Tibial artery (tissue), 4 donors: ENCODE measurements around the gene PRKAR2B.

ENCODE experiments used
- DNase-seq, 2 donors: peaks; one replicate each; pipeline ENCODE4 v3.0.0-alpha.2; 2019
- H3K27ac ChIP-seq, 2 donors: fragments of 200-600 bp; sonication (generic) in 1 of 2; 1 replicate in 1 of 2; 2 replicates in 1 of 2; pipeline ENCODE4 v1.5.1; 2018 to 2019; ENCODE audit warnings: mild to moderate bottlenecking in 1 of 2
- H3K27me3 ChIP-seq, 2 donors: fragments of 200-600 bp; sonication (generic) in 1 of 2; one replicate each; pipeline versions ENCODE4 v1.5.1 to v1.6.0; 2016 to 2019
- H3K36me3 ChIP-seq, 3 donors: fragments of 200-600 bp; sonication (generic) in 2 of 3; one replicate each; pipeline ENCODE4 v1.5.1; 2016 to 2019; ENCODE audit warnings: mild to moderate bottlenecking in 2 of 3
- H3K4me1 ChIP-seq, 4 donors: fragments of 200-600 bp; sonication (generic) in 2 of 4; 1 replicate in 3 of 4; 2 replicates in 1 of 4; pipeline ENCODE4 v1.5.1; 2016 to 2019
- H3K4me3 ChIP-seq, 2 donors: fragments of 200-600 bp; sonication (generic) in 1 of 2; 1 replicate in 1 of 2; 2 replicates in 1 of 2; pipeline ENCODE4 v1.5.1; 2018 to 2019; ENCODE audit warnings: mild to moderate bottlenecking in 2 of 2
- H3K9me3 ChIP-seq, 3 donors: fragments of 200-600 bp; sonication (generic) in 1 of 3; one replicate each; pipeline ENCODE4 v1.5.1; 2016 to 2019
- intact Hi-C: fragments of 100-400 bp; cut with DNase I; formaldehyde crosslinking; loops from one replicate; pipeline ENCODE4 v1.15.0; 2023; ENCODE audit warnings: low total_unique reads
- TF ChIP-seq, protein P1 (sequence below), 2 experiments: fragments of 200-600 bp in 1 of 2; fragments of 450-650 bp in 1 of 2; IDR thresholded peaks; one replicate each; pipeline ENCODE4 v1.5.1; 2017 to 2019; ENCODE audit warnings: antibody characterized with exemption in 2 of 2, mild to moderate bottlenecking in 1 of 2, moderate library complexity in 1 of 2

Gene PRKAR2B

DNA sequence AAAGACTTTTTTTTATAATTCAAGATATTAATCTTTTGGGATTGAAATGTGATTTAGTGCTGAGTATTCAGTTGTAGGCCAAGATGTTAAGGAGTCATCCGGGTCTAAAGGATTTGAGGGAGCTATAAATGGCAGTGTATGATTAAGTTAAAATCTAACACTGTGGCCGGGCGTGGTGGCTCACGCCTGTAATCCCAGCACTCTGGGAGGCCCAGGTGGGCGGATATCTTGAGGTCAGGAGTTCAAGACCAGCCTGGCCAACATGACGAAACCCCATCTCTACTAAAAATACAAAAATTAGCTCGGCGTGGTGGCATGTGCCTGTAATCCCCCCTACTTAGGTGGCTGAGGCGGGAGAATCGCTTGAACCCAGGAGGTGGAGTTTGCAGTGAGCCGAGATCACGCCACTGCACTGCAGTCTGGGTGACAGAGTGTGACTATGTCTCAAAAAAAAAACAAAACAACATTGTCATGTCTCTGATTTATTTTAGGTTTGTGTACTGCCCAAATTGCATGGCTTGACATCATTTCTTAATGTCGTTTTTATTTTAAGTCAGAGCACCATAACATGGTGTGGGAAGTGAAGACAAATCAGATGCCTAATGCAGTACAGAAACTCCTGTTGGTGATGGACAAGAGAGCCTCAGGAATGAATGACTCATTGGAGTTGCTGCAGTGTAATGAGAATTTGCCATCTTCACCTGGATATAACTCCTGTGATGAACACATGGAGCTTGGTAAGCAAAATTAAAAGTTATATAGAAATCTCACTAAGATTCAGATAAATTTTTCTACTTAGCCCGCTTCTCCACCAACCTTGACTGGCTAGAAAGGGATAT, 135.0 kb downstream of the PRKAR2B start:
- intact Hi-C loops, result no loop called here
- no peak for DNase-seq
- Histone ChIP-seq H3K27me3 (no peaks in the 10 kb centered on the region), H3K36me3 (peaks cover 20 to 46% (median 29%) of the 10 kb centered on the region in 3 donors), H3K9me3 (no peaks in the 10 kb centered on the region), H3K4me1 (peaks cover 0 to 67% (median 34%) of the 10 kb centered on the region in 4 donors), H3K27ac (no peak overlapping the region), H3K4me3 (no peak overlapping the region)
- TF ChIP-seq, protein P1, sequence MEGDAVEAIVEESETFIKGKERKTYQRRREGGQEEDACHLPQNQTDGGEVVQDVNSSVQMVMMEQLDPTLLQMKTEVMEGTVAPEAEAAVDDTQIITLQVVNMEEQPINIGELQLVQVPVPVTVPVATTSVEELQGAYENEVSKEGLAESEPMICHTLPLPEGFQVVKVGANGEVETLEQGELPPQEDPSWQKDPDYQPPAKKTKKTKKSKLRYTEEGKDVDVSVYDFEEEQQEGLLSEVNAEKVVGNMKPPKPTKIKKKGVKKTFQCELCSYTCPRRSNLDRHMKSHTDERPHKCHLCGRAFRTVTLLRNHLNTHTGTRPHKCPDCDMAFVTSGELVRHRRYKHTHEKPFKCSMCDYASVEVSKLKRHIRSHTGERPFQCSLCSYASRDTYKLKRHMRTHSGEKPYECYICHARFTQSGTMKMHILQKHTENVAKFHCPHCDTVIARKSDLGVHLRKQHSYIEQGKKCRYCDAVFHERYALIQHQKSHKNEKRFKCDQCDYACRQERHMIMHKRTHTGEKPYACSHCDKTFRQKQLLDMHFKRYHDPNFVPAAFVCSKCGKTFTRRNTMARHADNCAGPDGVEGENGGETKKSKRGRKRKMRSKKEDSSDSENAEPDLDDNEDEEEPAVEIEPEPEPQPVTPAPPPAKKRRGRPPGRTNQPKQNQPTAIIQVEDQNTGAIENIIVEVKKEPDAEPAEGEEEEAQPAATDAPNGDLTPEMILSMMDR (IDR thresholded peaks at IDR 0.05), result no peak

DNA sequence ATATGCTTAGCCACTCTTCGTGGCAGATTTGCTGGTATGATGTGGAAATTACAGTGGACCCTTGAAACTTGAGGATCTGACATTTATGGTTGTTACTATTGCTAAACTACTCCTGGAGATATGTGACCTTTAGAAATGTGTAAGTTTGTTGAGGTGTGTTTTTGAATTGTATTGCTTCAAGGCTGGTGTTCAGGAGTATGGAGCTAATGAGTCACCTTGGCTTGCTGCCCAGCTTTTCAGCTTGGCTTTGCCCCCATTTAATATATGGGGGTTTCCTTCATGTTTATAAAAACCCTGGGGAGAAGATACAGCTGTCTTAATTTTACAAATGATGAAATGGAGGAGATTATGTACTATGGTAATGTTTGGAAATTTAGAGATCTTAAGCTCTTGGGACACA, 135.9 kb downstream of the PRKAR2B start:
- H3K9me3 ChIP-seq, result no peaks in the 10 kb centered on the region
- no peak for DNase-seq
- H3K27me3 ChIP-seq, result no peaks in the 10 kb centered on the region
- intact Hi-C loops, result no loop called here
- no peak overlapping the region for H3K4me3 ChIP-seq
- TF ChIP-seq, protein P1 (IDR thresholded peaks at IDR 0.05), result no peak
- peaks cover 24 to 55% (median 38%) of the 10 kb centered on the region in 3 donors for H3K36me3 ChIP-seq
- H3K27ac ChIP-seq, result no peak overlapping the region
- peaks cover 0 to 59% (median 28%) of the 10 kb centered on the region in 4 donors for H3K4me1 ChIP-seq

DNA sequence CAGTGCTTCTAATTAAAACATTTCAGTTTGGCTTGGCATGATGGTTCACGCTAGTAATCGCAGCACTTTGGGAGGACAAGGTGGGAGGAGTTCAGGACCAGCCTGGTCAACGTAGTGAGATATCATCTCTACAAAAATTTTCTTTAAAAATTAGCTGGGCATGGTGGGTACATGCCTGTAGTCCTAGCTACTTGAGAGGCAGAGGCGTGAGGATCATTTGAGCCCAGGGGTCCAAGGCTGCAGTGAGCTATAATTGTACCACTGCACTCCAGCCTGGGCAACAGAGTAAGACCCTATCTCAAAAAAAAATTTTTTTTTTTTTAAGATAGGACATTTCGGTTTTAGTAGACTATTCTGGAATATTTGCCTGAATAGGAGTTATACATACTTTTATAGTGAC, 136.7 kb downstream of the PRKAR2B start:
- Histone ChIP-seq H3K4me1 (peaks cover 0 to 51% (median 28%) of the 10 kb centered on the region in 4 donors), H3K4me3 (no peak overlapping the region), H3K9me3 (no peaks in the 10 kb centered on the region), H3K27me3 (no peaks in the 10 kb centered on the region), H3K36me3 (peaks cover 30 to 62% (median 45%) of the 10 kb centered on the region in 3 donors), H3K27ac (no peak overlapping the region)
- intact Hi-C loops, result no loop called here
- DNase-seq, result no peak
- TF ChIP-seq, protein P1 (IDR thresholded peaks at IDR 0.05), result no peak

DNA sequence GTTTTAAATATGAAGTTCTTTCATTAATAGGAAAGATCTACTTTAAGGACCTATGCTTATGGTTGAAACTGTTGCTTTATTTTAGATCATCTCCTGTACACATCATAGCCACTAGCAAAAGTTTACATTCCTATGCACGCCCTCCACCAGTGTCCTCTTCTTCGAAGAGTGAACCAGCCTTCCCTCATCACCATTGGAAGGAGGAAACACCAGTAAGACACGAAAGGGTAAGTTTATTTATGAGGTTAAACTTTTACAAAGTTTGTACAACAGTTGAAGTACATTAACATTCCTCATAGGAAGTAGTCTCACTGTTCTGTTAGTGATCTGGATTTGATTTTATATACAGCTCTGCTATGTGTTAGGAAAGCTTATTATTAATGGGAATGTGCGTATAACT, 141.2 kb downstream of the PRKAR2B start:
- H3K27me3 ChIP-seq, result no peaks in the 10 kb centered on the region
- H3K36me3 ChIP-seq, result peaks cover 68 to 99% (median 84%) of the 10 kb centered on the region in 3 donors
- TF ChIP-seq, protein P1 (IDR thresholded peaks at IDR 0.05), result no peak
- no peaks in the 10 kb centered on the region for H3K9me3 ChIP-seq
- no peak overlapping the region for H3K27ac ChIP-seq
- intact Hi-C loops, result no loop called here
- peaks cover 0 to 13% (median 5%) of the 10 kb centered on the region in 4 donors for H3K4me1 ChIP-seq
- H3K4me3 ChIP-seq, result no peak overlapping the region
- no peak for DNase-seq

DNA sequence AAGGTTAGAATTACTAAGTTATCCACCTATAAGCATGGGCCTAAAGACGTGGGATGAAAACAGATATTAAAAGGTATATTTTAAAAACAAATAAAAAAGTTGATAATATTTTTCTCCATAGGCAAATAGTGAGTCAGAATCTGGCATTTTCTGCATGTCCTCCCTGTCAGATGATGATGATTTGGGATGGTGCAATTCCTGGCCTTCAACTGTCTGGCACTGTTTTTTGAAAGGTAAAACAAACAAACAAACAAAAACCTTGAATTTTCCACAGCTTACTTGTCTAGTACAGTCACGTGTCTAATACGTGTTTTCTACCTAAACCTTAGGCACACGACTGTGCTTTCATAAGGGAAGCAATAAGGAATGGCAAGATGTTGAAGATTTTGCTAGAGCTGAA, 141.7 kb downstream of the PRKAR2B start:
- no peaks in the 10 kb centered on the region for H3K9me3 ChIP-seq
- no peak overlapping the region for H3K27ac ChIP-seq
- H3K4me3 ChIP-seq, result no peak overlapping the region
- no peak for DNase-seq
- intact Hi-C loops, result no loop called here
- peaks cover 0 to 8% (median under 1%) of the 10 kb centered on the region in 4 donors for H3K4me1 ChIP-seq
- H3K27me3 ChIP-seq, result no peaks in the 10 kb centered on the region
- TF ChIP-seq, protein P1 (IDR thresholded peaks at IDR 0.05), result no peak
- peaks cover 73 to 99% (median 86%) of the 10 kb centered on the region in 3 donors for H3K36me3 ChIP-seq
